Esophagus muscularis mucosa (tissue), 4 donors: Measurements from ENCODE around the gene SPTLC2. TPM values are rescaled to one million over a fixed set of nuclear protein-coding genes. Genes with fewer than 3 reads are reported as not detected.

ENCODE experiments used
- DNase-seq: peaks from one replicate; pipeline ENCODE4 v3.0.0-alpha.2; 2017; ENCODE audit errors: extremely low spot score
- H3K27ac ChIP-seq, 4 donors: fragments of 200-600 bp; sonication (generic); replicated peaks in 1 of 4; 1 replicate in 3 of 4; 2 replicates in 1 of 4; pipeline ENCODE4 v1.5.1; 2016 to 2019; ENCODE audit warnings: mild to moderate bottlenecking in 1 of 4
- H3K27me3 ChIP-seq, 4 donors: fragments of 200-600 bp; sonication (generic); one replicate each; pipeline versions ENCODE4 v1.5.1 to v1.6.0; 2016 to 2019
- H3K36me3 ChIP-seq, 4 donors: fragments of 200-600 bp; sonication (generic); one replicate each; pipeline ENCODE4 v1.5.1; 2016 to 2019
- H3K4me1 ChIP-seq, 4 donors: fragments of 200-600 bp; sonication (generic); one replicate each; pipeline ENCODE4 v1.5.1; 2016 to 2019
- H3K4me3 ChIP-seq, 4 donors: fragments of 200-600 bp; sonication (generic); 1 replicate in 2 of 4; 2 replicates in 2 of 4; pipeline ENCODE4 v1.5.1; 2016 to 2019; ENCODE audit warnings: mild to moderate bottlenecking in 4 of 4, moderate library complexity in 1 of 4
- H3K9me3 ChIP-seq, 4 donors: fragments of 200-600 bp; sonication (generic); 1 replicate in 3 of 4; 2 replicates in 1 of 4; pipeline ENCODE4 v1.5.1; 2016 to 2019
- CTCF ChIP-seq, 3 experiments: fragments of 200-600 bp in 2 of 3; fragments of 450-650 bp in 1 of 3; sonication (generic) in 2 of 3; IDR thresholded peaks; one replicate each; pipeline ENCODE4 v1.5.1; 2017 to 2019; ENCODE audit warnings: antibody characterized with exemption in 3 of 3, mild to moderate bottlenecking in 2 of 3, moderate library complexity in 1 of 3
- EP300 ChIP-seq: sonication (generic); formaldehyde crosslinking; IDR thresholded peaks from one replicate; pipeline ENCODE4 v1.6.1; 2017; ENCODE audit warnings: antibody characterized with exemption
- POLR2A ChIP-seq: fragments of 450-650 bp; IDR thresholded peaks from one replicate; pipeline ENCODE4 v1.6.1; 2017; ENCODE audit warnings: antibody characterized with exemption, moderate library complexity, mild to moderate bottlenecking, low read depth
- POLR2AphosphoS5 ChIP-seq, 2 donors: sonication (generic); formaldehyde crosslinking; IDR thresholded peaks; one replicate each; pipeline ENCODE4 v1.6.1; 2017; ENCODE audit warnings: antibody characterized with exemption in 2 of 2
- WGBS: methylation state at CpG from one replicate; pipeline ENCODE4 v1.1.5; 2018; 5-methylcytosine and 5-hydroxymethylcytosine counted together
- intact Hi-C: fragments of 100-400 bp; cut with DNase I; formaldehyde crosslinking; loops from one replicate; pipeline ENCODE4 v1.15.1; 2023
- total RNA-seq, 4 donors: library from RNA; depleted of rRNA; stranded (reverse); fragments of >200 nt; gene quantifications; one replicate each; pipeline versions ENCODE4 v1.1.0 to v1.2.1, GENCODE V29; 2016

SPTLC2 gene
- total RNA-seq, 4 donors from 2014 or later: 14.5 to 25.3 (median 20.1) TPM

GRCh38 chr14:77511486-77512162 lies 104.8 kb downstream of the SPTLC2 start:
- Histone ChIP-seq H3K27me3 (no peaks in the 10 kb centered on the region), H3K4me1 (no peaks in the 10 kb centered on the region), H3K36me3 (peaks cover 14 to 82% (median 39%) of the 10 kb centered on the region in 4 donors), H3K4me3 (no peak overlapping the region), H3K9me3 (no peaks in the 10 kb centered on the region), H3K27ac (no peak overlapping the region)
- WGBS: 93% methylated on average over 8 of the region's 8 CpGs
- no peak for TF ChIP-seq POLR2AphosphoS5 (IDR thresholded peaks at IDR 0.05)
- DNase-seq: no peak
- intact Hi-C loops: no loop called here

- TF ChIP-seq CTCF (IDR thresholded peaks at IDR 0.05) (no peak), POLR2AphosphoS5 (IDR thresholded peaks at IDR 0.05) (no peak), EP300 (no peak), POLR2A (no peak)
- H3K9me3 ChIP-seq: no peaks in the 10 kb centered on the region
- DNase-seq: no peak
These were observed 107.1 kb downstream of the SPTLC2 start for GRCh38 chr14:77509366-77509765.

GRCh38 chr14:77508876-77509275 lies 107.6 kb downstream of the SPTLC2 start:
- 95% methylated on average over 3 of the region's 3 CpGs for WGBS
- no peaks in the 10 kb centered on the region for H3K4me1 ChIP-seq
- TF ChIP-seq CTCF (IDR thresholded peaks at IDR 0.05) (no peak), POLR2AphosphoS5 (IDR thresholded peaks at IDR 0.05) (no peak), EP300 (no peak), POLR2A (no peak)
- no peak overlapping the region for H3K27ac ChIP-seq
- H3K27me3 ChIP-seq: no peaks in the 10 kb centered on the region
- H3K9me3 ChIP-seq: no peaks in the 10 kb centered on the region
- H3K4me3 ChIP-seq: no peak overlapping the region
- intact Hi-C loops: no loop called here
- peaks cover 14 to 58% (median 32%) of the 10 kb centered on the region in 4 donors for H3K36me3 ChIP-seq
- DNase-seq: no peak

More at GRCh38 chr14:77509366-77509765, 107.1 kb downstream of the SPTLC2 start:
- WGBS: 88% methylated on average over 4 of the region's 4 CpGs
- intact Hi-C loops: no loop called here
- no peak overlapping the region for H3K27ac ChIP-seq
- peaks cover 14 to 61% (median 32%) of the 10 kb centered on the region in 4 donors for H3K36me3 ChIP-seq
- H3K4me1 ChIP-seq: no peaks in the 10 kb centered on the region
- H3K4me3 ChIP-seq: no peak overlapping the region
- H3K27me3 ChIP-seq: no peaks in the 10 kb centered on the region

- Histone ChIP-seq H3K4me3 (no peak overlapping the region), H3K9me3 (peaks cover 0 to 5% (median 0%) of the 10 kb centered on the region in 4 donors), H3K27me3 (no peaks in the 10 kb centered on the region), H3K27ac (no peak overlapping the region), H3K36me3 (peaks cover 14 to 58% (median 32%) of the 10 kb centered on the region in 4 donors), H3K4me1 (no peaks in the 10 kb centered on the region)
- no peak for TF ChIP-seq POLR2A
- TF ChIP-seq POLR2AphosphoS5 (IDR thresholded peaks at IDR 0.05): no peak
- TF ChIP-seq EP300: no peak
- TF ChIP-seq CTCF (IDR thresholded peaks at IDR 0.05): no peak
- DNase-seq: no peak
- intact Hi-C loops: no loop called here
- WGBS: 92% methylated on average over 4 of the region's 4 CpGs
These were observed 108.2 kb downstream of the SPTLC2 start for GRCh38 chr14:77508249-77508648.

- no peak for DNase-seq
- H3K27ac ChIP-seq: no peak overlapping the region
- intact Hi-C loops: no loop called here
- H3K36me3 ChIP-seq: peaks cover 14 to 58% (median 32%) of the 10 kb centered on the region in 4 donors
- H3K4me3 ChIP-seq: no peak overlapping the region
- 97% methylated on average over 3 of the region's 3 CpGs for WGBS
- TF ChIP-seq EP300: no peak
- TF ChIP-seq POLR2A: no peak
- no peak for TF ChIP-seq CTCF (IDR thresholded peaks at IDR 0.05)
- no peak for TF ChIP-seq POLR2AphosphoS5 (IDR thresholded peaks at IDR 0.05)
- no peaks in the 10 kb centered on the region for H3K27me3 ChIP-seq
- H3K9me3 ChIP-seq: peaks cover 0 to 6% (median 0%) of the 10 kb centered on the region in 4 donors
- H3K4me1 ChIP-seq: no peaks in the 10 kb centered on the region
These were observed 108.7 kb downstream of the SPTLC2 start for GRCh38 chr14:77507762-77508161.
